ENCODE measurements around the gene AGRP.

The AGRP gene

GRCh38 chr16:67517661-67518423 is 34.5 kb upstream of the AGRP start:
- H3K4me1 ChIP-seq (ENCODE audit: control insufficient read depth in 2 of 2, insufficient read depth in 1 of 2, low read depth in 1 of 2, low read length in 2 of 2) = no peaks in the 10 kb centered on the region
- no peak overlapping the region for H2BK15ac ChIP-seq (ENCODE audit: low read length)
- H3K4me2 ChIP-seq (ENCODE audit: insufficient read depth, low read length, poor library complexity, severe bottlenecking) = no peak overlapping the region
- H2BK120ac ChIP-seq (ENCODE audit: low read depth, low read length) = no peak overlapping the region
- no peak overlapping the region for H3K18ac ChIP-seq (ENCODE audit: low read length)
- H3K4me3 ChIP-seq (ENCODE audit: low read length in 2 of 2) = no peak overlapping the region
- H3K9ac ChIP-seq (ENCODE audit: low read depth, low read length, poor library complexity) = no peak overlapping the region
- no peak overlapping the region for H2BK5ac ChIP-seq (ENCODE audit: low read length)
- no peak overlapping the region for H4K8ac ChIP-seq (ENCODE audit: low read depth, low read length)
- no peak for DNase-seq (ENCODE audit: low spot score)
- no peak overlapping the region for H2BK12ac ChIP-seq (ENCODE audit: low read length)
- WGBS, 2 donors (ENCODE audit: extremely low coverage in 2 of 2, insufficient read length in 2 of 2, insufficient replicate concordance in 1 of 2) = no CpG with 5 or more reads among the region's 11 CpGs
- H3K27me3 ChIP-seq (ENCODE audit: control insufficient read depth in 3 of 3, insufficient read depth in 3 of 3, low read depth in 1 of 3, low read length in 3 of 3) = peaks cover 0 to 3% (median 3%) of the 10 kb centered on the region in 3 experiments
- H3K14ac ChIP-seq (ENCODE audit: low read length) = no peak overlapping the region
- H4K91ac ChIP-seq (ENCODE audit: low read depth, low read length, poor library complexity) = no peak overlapping the region
- H3K27ac ChIP-seq (replicated peaks; ENCODE audit: low read length) = no peak overlapping the region
- H3K79me1 ChIP-seq (ENCODE audit: low read depth, low read length) = no peaks in the 10 kb centered on the region
- H3K36me3 ChIP-seq (replicated peaks in 1 of 2; ENCODE audit: control insufficient read depth in 2 of 2, insufficient read depth in 2 of 2, low read length in 2 of 2) = no peaks in the 10 kb centered on the region
- H2AFZ ChIP-seq (ENCODE audit: low read length) = no peak overlapping the region
- H3K4ac ChIP-seq (ENCODE audit: low read length) = no peak overlapping the region
- H3K23ac ChIP-seq (ENCODE audit: low read depth, low read length, poor library complexity) = peak overlapping the region; percentile 4
- peak overlapping the region; percentile 81 for H2AK5ac ChIP-seq (ENCODE audit: low read depth, low read length)
- H3K9me3 ChIP-seq (replicated peaks in 1 of 2; ENCODE audit: control insufficient read depth in 2 of 2, insufficient read depth in 1 of 2, low read depth in 1 of 2, low read length in 2 of 2) = no peaks in the 10 kb centered on the region

- Histone ChIP-seq H3K23ac (ENCODE audit: low read depth, low read length, poor library complexity) (no peak overlapping the region), H3K18ac (ENCODE audit: low read length) (no peak overlapping the region), H3K79me1 (ENCODE audit: low read depth, low read length) (no peaks in the 10 kb centered on the region), H2BK5ac (ENCODE audit: low read length) (no peak overlapping the region), H3K27me3 (ENCODE audit: control insufficient read depth in 3 of 3, insufficient read depth in 3 of 3, low read depth in 1 of 3, low read length in 3 of 3) (peaks cover 0 to 3% (median 0%) of the 10 kb centered on the region in 3 experiments), H2BK120ac (ENCODE audit: low read depth, low read length) (no peak overlapping the region), H3K36me3 (replicated peaks in 1 of 2; ENCODE audit: control insufficient read depth in 2 of 2, insufficient read depth in 2 of 2, low read length in 2 of 2) (no peaks in the 10 kb centered on the region), H4K8ac (ENCODE audit: low read depth, low read length) (no peak overlapping the region), H4K91ac (ENCODE audit: low read depth, low read length, poor library complexity) (no peak overlapping the region), H3K4me1 (ENCODE audit: control insufficient read depth in 2 of 2, insufficient read depth in 1 of 2, low read depth in 1 of 2, low read length in 2 of 2) (no peaks in the 10 kb centered on the region), H2BK15ac (ENCODE audit: low read length) (no peak overlapping the region), H3K14ac (ENCODE audit: low read length) (no peak overlapping the region), H3K9ac (ENCODE audit: low read depth, low read length, poor library complexity) (no peak overlapping the region), H3K4me3 (ENCODE audit: low read length in 2 of 2) (no peak overlapping the region), H3K4ac (ENCODE audit: low read length) (no peak overlapping the region), H3K4me2 (ENCODE audit: insufficient read depth, low read length, poor library complexity, severe bottlenecking) (no peak overlapping the region), H3K9me3 (replicated peaks in 1 of 2; ENCODE audit: control insufficient read depth in 2 of 2, insufficient read depth in 1 of 2, low read depth in 1 of 2, low read length in 2 of 2) (no peaks in the 10 kb centered on the region), H2BK12ac (ENCODE audit: low read length) (no peak overlapping the region), H2AFZ (ENCODE audit: low read length) (no peak overlapping the region), H3K27ac (replicated peaks; ENCODE audit: low read length) (no peak overlapping the region), H2AK5ac (ENCODE audit: low read depth, low read length) (no peak overlapping the region)
- no peak for DNase-seq (ENCODE audit: low spot score)
- WGBS, 2 donors (ENCODE audit: extremely low coverage in 2 of 2, insufficient read length in 2 of 2, insufficient replicate concordance in 1 of 2) = no CpG with 5 or more reads among the region's 3 CpGs
Measured at GRCh38 chr16:67517155-67517445, 33.8 kb upstream of the AGRP start.

GRCh38 chr16:67516296-67517154 is 33.2 kb upstream of the AGRP start:
- Histone ChIP-seq H3K4ac (ENCODE audit: low read length) (no peak overlapping the region), H4K91ac (ENCODE audit: low read depth, low read length, poor library complexity) (no peak overlapping the region), H3K18ac (ENCODE audit: low read length) (no peak overlapping the region), H3K14ac (ENCODE audit: low read length) (no peak overlapping the region), H2BK15ac (ENCODE audit: low read length) (no peak overlapping the region), H2BK12ac (ENCODE audit: low read length) (no peak overlapping the region), H3K9me3 (replicated peaks in 1 of 2; ENCODE audit: control insufficient read depth in 2 of 2, insufficient read depth in 1 of 2, low read depth in 1 of 2, low read length in 2 of 2) (no peaks in the 10 kb centered on the region), H2BK5ac (ENCODE audit: low read length) (no peak overlapping the region), H4K8ac (ENCODE audit: low read depth, low read length) (no peak overlapping the region), H3K4me1 (ENCODE audit: control insufficient read depth in 2 of 2, insufficient read depth in 1 of 2, low read depth in 1 of 2, low read length in 2 of 2) (no peaks in the 10 kb centered on the region), H2AFZ (ENCODE audit: low read length) (peak overlapping the region; percentile 37), H3K9ac (ENCODE audit: low read depth, low read length, poor library complexity) (no peak overlapping the region), H3K4me3 (ENCODE audit: low read length in 2 of 2) (no peak overlapping the region), H3K23ac (ENCODE audit: low read depth, low read length, poor library complexity) (no peak overlapping the region), H3K36me3 (replicated peaks in 1 of 2; ENCODE audit: control insufficient read depth in 2 of 2, insufficient read depth in 2 of 2, low read length in 2 of 2) (no peaks in the 10 kb centered on the region), H2BK120ac (ENCODE audit: low read depth, low read length) (no peak overlapping the region), H2AK5ac (ENCODE audit: low read depth, low read length) (no peak overlapping the region), H3K27ac (replicated peaks; ENCODE audit: low read length) (no peak overlapping the region), H3K79me1 (ENCODE audit: low read depth, low read length) (no peaks in the 10 kb centered on the region), H3K27me3 (ENCODE audit: control insufficient read depth in 3 of 3, insufficient read depth in 3 of 3, low read depth in 1 of 3, low read length in 3 of 3) (peaks cover 0 to 3% (median 0%) of the 10 kb centered on the region in 3 experiments), H3K4me2 (ENCODE audit: insufficient read depth, low read length, poor library complexity, severe bottlenecking) (no peak overlapping the region)
- WGBS, 2 donors (ENCODE audit: extremely low coverage in 2 of 2, insufficient read length in 2 of 2, insufficient replicate concordance in 1 of 2) = no CpG with 5 or more reads among the region's 12 CpGs
- DNase-seq (ENCODE audit: low spot score) = no peak

GRCh38 chr16:67514382-67514828 is 31.1 kb upstream of the AGRP start:
- Histone ChIP-seq H2AK5ac (ENCODE audit: low read depth, low read length) (no peak overlapping the region), H2BK12ac (ENCODE audit: low read length) (no peak overlapping the region), H2BK120ac (ENCODE audit: low read depth, low read length) (no peak overlapping the region), H3K4me1 (ENCODE audit: control insufficient read depth in 2 of 2, insufficient read depth in 1 of 2, low read depth in 1 of 2, low read length in 2 of 2) (no peaks in the 10 kb centered on the region), H4K8ac (ENCODE audit: low read depth, low read length) (no peak overlapping the region), H2BK5ac (ENCODE audit: low read length) (no peak overlapping the region), H3K27ac (replicated peaks; ENCODE audit: low read length) (no peak overlapping the region), H3K9me3 (replicated peaks in 1 of 2; ENCODE audit: control insufficient read depth in 2 of 2, insufficient read depth in 1 of 2, low read depth in 1 of 2, low read length in 2 of 2) (no peaks in the 10 kb centered on the region), H3K14ac (ENCODE audit: low read length) (no peak overlapping the region), H3K4me3 (ENCODE audit: low read length in 2 of 2) (no peak overlapping the region), H4K91ac (ENCODE audit: low read depth, low read length, poor library complexity) (no peak overlapping the region), H3K9ac (ENCODE audit: low read depth, low read length, poor library complexity) (no peak overlapping the region), H3K79me1 (ENCODE audit: low read depth, low read length) (no peaks in the 10 kb centered on the region), H3K36me3 (replicated peaks in 1 of 2; ENCODE audit: control insufficient read depth in 2 of 2, insufficient read depth in 2 of 2, low read length in 2 of 2) (no peaks in the 10 kb centered on the region), H2AFZ (ENCODE audit: low read length) (no peak overlapping the region), H3K4ac (ENCODE audit: low read length) (no peak overlapping the region), H3K27me3 (ENCODE audit: control insufficient read depth in 3 of 3, insufficient read depth in 3 of 3, low read depth in 1 of 3, low read length in 3 of 3) (peaks cover 0 to 2% (median 0%) of the 10 kb centered on the region in 3 experiments), H2BK15ac (ENCODE audit: low read length) (no peak overlapping the region), H3K4me2 (ENCODE audit: insufficient read depth, low read length, poor library complexity, severe bottlenecking) (no peak overlapping the region), H3K23ac (ENCODE audit: low read depth, low read length, poor library complexity) (no peak overlapping the region), H3K18ac (ENCODE audit: low read length) (no peak overlapping the region)
- no CpG with 5 or more reads among the region's 8 CpGs for WGBS, 2 donors (ENCODE audit: extremely low coverage in 2 of 2, insufficient read length in 2 of 2, insufficient replicate concordance in 1 of 2)
- peak; percentile 65 for DNase-seq (ENCODE audit: low spot score)
